DOHH2 (cell line): ENCODE data around the gene PRRC1.

Source experiments
- H3F3A ChIP-seq: fragments of 200-600 bp; sonication (generic), shearing (Covaris generic); 2 replicates; pipeline ENCODE4 v1.6.0; 2016; ENCODE audit warnings: antibody characterized with exemption, mild to moderate bottlenecking; ENCODE audit not compliant: control insufficient read depth, insufficient read depth
- H3K27ac ChIP-seq: fragments of 200-600 bp; sonication (generic); 2 replicates; pipeline ENCODE4 v1.5.1; 2014; ENCODE audit warnings: low read depth, mild to moderate bottlenecking, low read length, moderate library complexity
- H3K27me3 ChIP-seq: fragments of 200-600 bp; sonication (generic); 2 replicates; pipeline ENCODE4 v1.6.1; 2014; ENCODE audit warnings: mild to moderate bottlenecking, low read length, mixed read lengths; ENCODE audit not compliant: control insufficient read depth
- H3K36me3 ChIP-seq: fragments of 200-600 bp; sonication (generic); 2 replicates; pipeline ENCODE4 v1.6.1; 2014; ENCODE audit warnings: mild to moderate bottlenecking, low read length, moderate library complexity, mixed read lengths; ENCODE audit not compliant: control insufficient read depth
- H3K4me1 ChIP-seq: fragments of 200-600 bp; sonication (generic); 2 replicates; pipeline ENCODE4 v1.6.1; 2014; ENCODE audit warnings: mild to moderate bottlenecking, low read length, mixed read lengths; ENCODE audit not compliant: control insufficient read depth
- H3K4me2 ChIP-seq: fragments of 200-600 bp; sonication (generic); 2 replicates; pipeline ENCODE4 v1.6.0; 2014; ENCODE audit warnings: mild to moderate bottlenecking, low read length, moderate library complexity
- H3K4me3 ChIP-seq: fragments of 200-600 bp; sonication (generic); 2 replicates; pipeline ENCODE4 v1.5.1; 2014; ENCODE audit warnings: mild to moderate bottlenecking, low read length, mixed read lengths
- H3K79me2 ChIP-seq: fragments of 200-600 bp; sonication (generic); 2 replicates; pipeline ENCODE4 v1.6.1; 2014; ENCODE audit warnings: mild to moderate bottlenecking, low read length, mixed read lengths; ENCODE audit not compliant: control insufficient read depth
- H3K9me2 ChIP-seq: fragments of 200-600 bp; sonication (generic); replicated peaks from 2 replicates; pipeline ENCODE4 v1.6.1; 2014; ENCODE audit warnings: mild to moderate bottlenecking, low read length, mixed read lengths; ENCODE audit not compliant: control insufficient read depth
- H3K9me3 ChIP-seq: fragments of 200-600 bp; sonication (generic); 2 replicates; pipeline ENCODE4 v1.6.1; 2014; ENCODE audit warnings: antibody characterized with exemption, low read length, mixed read lengths; ENCODE audit not compliant: control insufficient read depth, insufficient read depth
- H4K20me1 ChIP-seq: fragments of 200-600 bp; sonication (generic); 2 replicates; pipeline ENCODE4 v1.6.0; 2014; ENCODE audit warnings: low read depth, mild to moderate bottlenecking, antibody characterized with exemption, low read length, moderate library complexity; ENCODE audit not compliant: control insufficient read depth, insufficient read depth
- CTCF ChIP-seq: fragments of 200-600 bp; sonication (generic); IDR thresholded peaks from one replicate; pipeline ENCODE4 v1.5.1; 2014; ENCODE audit warnings: antibody characterized with exemption, mild to moderate bottlenecking, low read depth, low read length; ENCODE audit not compliant: poor library complexity, severe bottlenecking
- EZH2phosphoT487 ChIP-seq: fragments of 200-600 bp; sonication (generic); IDR thresholded peaks from 2 replicates; pipeline ENCODE4 v1.6.1; 2017; ENCODE audit warnings: borderline replicate concordance, mild to moderate bottlenecking, antibody characterized with exemption, low read length, moderate library complexity, mixed read lengths

Gene PRRC1

GRCh38 chr5:127517480-127518318 is at the start of gene PRRC1:
TSS of gene PRRC1 (plus strand) at chr5:127517640. CDS start at chr5:127523480, 5,840 bp downstream.
- peak within 1 kb of the TSS; percentile 31 for H3K27ac ChIP-seq
- TF ChIP-seq CTCF (no peak), EZH2phosphoT487 (no peak)

GRCh38 chr5:127471211-127471610 is 46.2 kb upstream of the PRRC1 start:
- Histone ChIP-seq H3K27ac (no peak overlapping the region), H3K79me2 (no peaks in the 10 kb centered on the region), H3K4me3 (no peak overlapping the region), H3K36me3 (no peaks in the 10 kb centered on the region), H3K9me2 (no peaks in the 10 kb centered on the region), H3K4me2 (no peak overlapping the region), H3K4me1 (no peaks in the 10 kb centered on the region), H3K9me3 (no peaks in the 10 kb centered on the region), H3K27me3 (peaks cover 4% of the 10 kb centered on the region; the same call in 1 of the 2 replicates), H4K20me1 (no peaks in the 10 kb centered on the region), H3F3A (no peaks in the 10 kb centered on the region)
- no peak for TF ChIP-seq CTCF
- TF ChIP-seq EZH2phosphoT487 = no peak

More at GRCh38 chr5:127517480-127518318, at the start of gene PRRC1:
- H3K4me3 ChIP-seq = peak within 1 kb of the TSS; percentile 99
- H3K9me2 ChIP-seq = no peaks in the 10 kb centered on the region
- no peaks in the 10 kb centered on the region for H3K27me3 ChIP-seq
- peak within 1 kb of the TSS; percentile 88 for H3K4me2 ChIP-seq
- peaks cover 35% of the 10 kb centered on the region for H3K36me3 ChIP-seq
- no peaks in the 10 kb centered on the region for H4K20me1 ChIP-seq
- peaks cover 19% of the 10 kb centered on the region for H3K4me1 ChIP-seq
- peaks cover 22% of the 10 kb centered on the region for H3K9me3 ChIP-seq
- no peaks in the 10 kb centered on the region for H3F3A ChIP-seq
- peaks cover 50% of the 10 kb centered on the region for H3K79me2 ChIP-seq

- Histone ChIP-seq H3K4me3 (no peak overlapping the region), H3K36me3 (no peaks in the 10 kb centered on the region), H3K4me1 (no peaks in the 10 kb centered on the region), H4K20me1 (no peaks in the 10 kb centered on the region), H3K9me2 (no peaks in the 10 kb centered on the region), H3K79me2 (no peaks in the 10 kb centered on the region), H3K4me2 (no peak overlapping the region), H3K9me3 (no peaks in the 10 kb centered on the region), H3K27me3 (peaks cover 4% of the 10 kb centered on the region; the same call in 1 of the 2 replicates), H3F3A (no peaks in the 10 kb centered on the region), H3K27ac (no peak overlapping the region)
- TF ChIP-seq CTCF (no peak), EZH2phosphoT487 (no peak)
These were observed 44.7 kb upstream of the PRRC1 start for GRCh38 chr5:127472700-127473099.
